Right lobe of liver (tissue), 6 donors: Measurements from ENCODE around the gene RHO. TPM values are rescaled to one million over a fixed set of nuclear protein-coding genes. Genes with fewer than 3 reads are reported as not detected.
"Not testable (repeated sequence)": the region's sequence is repeated elsewhere in the genome, so short reads cannot be mapped to it uniquely, and the experiment has no call there.

ENCODE experiments used
- ATAC-seq, 4 donors: fragments of 200-7000 bp; cut with Tn5 transposase; one replicate each; pipeline ENCODE4 v1.9.1; 2020; ENCODE audit warnings: mild to moderate bottlenecking in 4 of 4, moderate library complexity in 4 of 4
- DNase-seq, 3 donors: peaks; one replicate each; pipeline ENCODE4 v3.0.0-alpha.2; 2020
- H3K27ac ChIP-seq, 3 donors: fragments of 200-600 bp; one replicate each; pipeline ENCODE4 v1.8.0; 2022
- H3K27me3 ChIP-seq, 2 donors: fragments of 200-600 bp; one replicate each; pipeline ENCODE4 v1.8.0; 2022
- H3K36me3 ChIP-seq, 4 donors: fragments of 200-600 bp; sonication (generic) in 1 of 4; one replicate each; pipeline versions ENCODE4 v1.5.1 to v1.8.0; 2017 to 2022; ENCODE audit warnings: control low read depth in 1 of 4
- H3K4me1 ChIP-seq, 4 donors: fragments of 200-600 bp; sonication (generic) in 1 of 4; one replicate each; pipeline versions ENCODE4 v1.5.1 to v1.8.0; 2017 to 2022; ENCODE audit warnings: control low read depth in 1 of 4
- H3K4me3 ChIP-seq, 3 donors: fragments of 200-600 bp; one replicate each; pipeline ENCODE4 v1.8.0; 2022
- H3K9me3 ChIP-seq, 4 donors: fragments of 200-600 bp; sonication (generic) in 1 of 4; one replicate each; pipeline versions ENCODE4 v1.5.1 to v1.8.0; 2017 to 2022; ENCODE audit warnings: control low read depth in 1 of 4
- POLR2A ChIP-seq: fragments of 450-650 bp; IDR thresholded peaks from one replicate; pipeline ENCODE4 v1.6.1; 2017; ENCODE audit warnings: antibody characterized with exemption, mild to moderate bottlenecking
- WGBS: methylation state at CpG from one replicate; pipeline ENCODE4 v1.1.6; 2018; ENCODE audit warnings: low coverage, low lambda C conversion rate; ENCODE audit not compliant: insufficient coverage; ENCODE audit errors: missing lambda C conversion rate; 5-methylcytosine and 5-hydroxymethylcytosine counted together
- intact Hi-C, 2 donors: fragments of 100-400 bp; cut with DNase I; formaldehyde crosslinking; loops; one replicate each; pipeline versions ENCODE4 v1.11.2 to v1.14.1; 2022
- total RNA-seq, 6 experiments: library from RNA; depleted of rRNA in 2 of 6; stranded (reverse); fragments of >200 nt in 2 of 6; fragmentation: NEBNext Ultra II Directional in 3 of 6; extraction: Animal tissue kit (Norgen Biotek cat#: 25700) in 3 of 6; gene quantifications; one replicate each; pipeline versions ENCODE4 v1.1.0 to v1.2.4, GENCODE V29; 2016 to 2023
- TF ChIP-seq, protein P1 (sequence below), 4 donors: fragments of 200-600 bp in 3 of 4; fragments of 450-650 bp in 1 of 4; IDR thresholded peaks; one replicate each; pipeline versions ENCODE4 v1.5.1 to v1.8.0; 2016 to 2022; ENCODE audit warnings: antibody characterized with exemption in 4 of 4, mild to moderate bottlenecking in 2 of 4
- donor health status: DM: no; HTN: yes; CAD: no.
- donor health status: DM: no; HTN: no; CAD: no.
- donor health status: DM: no; HTN: no; CAD: no.
- donor health status: DM: no; HTN: yes; CAD: no.
- donor health status: DM: no; HTN: yes; CAD: no.

RHO gene
- total RNA-seq, 6 experiments from 2014 or later, result not detected

DNA sequence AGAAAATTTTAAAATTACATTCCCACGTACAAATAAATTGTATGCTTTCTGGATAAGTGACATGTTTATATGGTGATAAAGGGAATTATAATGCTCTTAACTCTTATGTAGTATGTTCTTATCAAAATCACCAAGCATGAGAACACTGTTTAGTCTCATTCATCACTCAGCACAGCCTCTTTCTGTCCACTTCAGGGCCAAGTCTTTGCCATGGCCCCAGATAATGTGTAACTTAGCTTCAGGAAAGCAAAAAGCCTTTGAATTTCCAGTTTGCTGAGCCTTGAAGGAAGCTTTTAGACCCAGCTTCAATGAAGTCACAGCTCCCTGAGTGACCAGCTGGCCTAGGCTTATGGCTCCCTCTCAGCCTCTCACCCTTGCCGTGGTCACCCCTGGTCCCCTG is 30.6 kb upstream of the RHO start:
- Histone ChIP-seq H3K27ac (peak overlapping the region; percentile 15 to 73 (median 40)), H3K4me1 (peaks cover 0 to 27% (median 10%) of the 10 kb centered on the region in 4 donors)
- intact Hi-C loops, result loop anchor here in 1 of 2 donors (10.0 kb wide), 1 partner anchor 327 kb away; no protein-coding TSS in a partner anchor
- not testable (repeated sequence) for ATAC-seq, H3K27me3 ChIP-seq, H3K36me3 ChIP-seq, DNase-seq, H3K4me3 ChIP-seq, H3K9me3 ChIP-seq
- WGBS, result 91% methylated on average over 1 of the region's 2 CpGs

DNA sequence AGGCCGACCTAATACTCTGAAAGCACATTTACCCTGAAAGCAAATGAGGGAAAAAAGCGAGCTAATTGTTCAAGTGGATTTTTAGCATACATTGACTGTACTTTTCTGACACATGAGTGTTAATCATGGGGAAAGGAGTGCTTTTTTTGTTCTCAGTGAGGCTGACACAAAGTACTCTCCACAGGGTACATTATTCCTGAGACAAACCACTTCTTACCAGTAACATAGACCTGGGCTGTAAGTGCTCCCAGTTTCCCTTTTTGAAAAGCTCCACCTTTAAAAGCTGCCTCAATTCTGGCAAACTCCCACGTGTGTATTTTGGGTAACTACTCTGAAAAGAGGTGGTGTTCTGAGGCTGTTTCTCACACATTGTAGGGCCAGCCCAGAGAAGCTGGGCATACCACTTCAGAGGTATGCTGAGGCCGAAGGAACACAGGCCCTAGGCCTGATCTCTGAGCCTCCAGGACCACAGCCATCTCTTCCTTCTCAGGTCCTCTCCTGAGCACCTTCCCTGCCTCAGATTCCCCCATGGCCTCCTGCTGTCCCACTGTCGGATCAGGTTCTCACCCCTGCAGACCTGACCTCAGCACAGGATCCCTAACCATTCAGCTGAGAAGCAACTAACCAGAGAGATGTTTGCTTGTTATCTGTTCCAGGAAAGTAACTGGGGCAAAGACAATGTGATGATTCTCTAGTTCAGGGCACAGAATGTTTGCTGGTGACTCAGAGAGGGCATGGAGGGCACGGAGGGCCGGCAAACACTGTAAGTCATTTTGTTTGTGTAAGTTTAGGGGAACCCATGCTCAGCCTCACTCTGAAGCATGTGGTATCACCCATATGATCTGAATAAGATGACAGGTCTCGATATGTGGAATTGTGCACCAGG is 29.6 kb upstream of the RHO start:
- H3K27ac ChIP-seq, result peak overlapping the region; percentile 54 to 78 (median 73)
- not testable (repeated sequence) for H3K4me3 ChIP-seq, H3K9me3 ChIP-seq, H3K27me3 ChIP-seq, DNase-seq, H3K36me3 ChIP-seq
- WGBS, result 63% methylated on average over 6 of the region's 8 CpGs
- peak; percentile 47 to 78 (median 73) for ATAC-seq
- H3K4me1 ChIP-seq, result peaks cover 0 to 27% (median 10%) of the 10 kb centered on the region in 4 donors
- intact Hi-C loops, result loop anchor here in 1 of 2 donors (10.0 kb wide), 1 partner anchor 326 kb away; no protein-coding TSS in a partner anchor

DNA sequence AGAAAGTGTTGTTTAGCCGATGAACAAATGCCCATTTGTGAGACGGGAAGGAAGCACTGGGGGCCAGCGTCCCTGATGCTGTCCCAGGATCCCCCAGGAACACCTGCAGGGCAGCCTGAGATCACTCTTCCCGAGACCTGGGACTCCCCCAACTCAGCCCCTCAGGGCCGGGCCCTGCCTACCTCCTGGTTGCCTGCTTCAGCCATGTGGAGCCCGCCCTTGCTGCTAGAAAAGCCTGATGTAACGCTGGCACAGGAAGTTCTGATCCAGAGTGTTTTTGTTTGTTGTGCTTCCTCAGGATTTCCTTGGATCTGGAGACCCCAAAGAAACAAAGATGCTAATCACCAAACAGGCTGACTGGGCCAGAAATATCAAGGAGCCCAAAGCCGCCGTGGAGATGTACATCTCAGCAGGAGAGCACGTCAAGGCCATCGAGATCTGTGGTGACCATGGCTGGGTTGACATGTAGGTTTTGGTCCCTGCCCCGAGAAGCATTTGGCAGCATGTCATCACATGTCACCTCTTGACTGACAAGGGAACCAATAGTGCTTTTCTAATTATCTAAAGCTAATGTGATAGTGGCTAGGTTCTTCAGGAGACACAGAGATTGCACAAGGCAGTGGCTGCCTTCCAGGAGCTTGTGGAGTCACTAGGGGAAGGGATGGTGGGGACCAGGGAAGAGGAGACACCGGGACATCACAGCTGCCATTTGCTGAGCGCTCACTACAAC is 28.7 kb upstream of the RHO start:
- not testable (repeated sequence) for H3K9me3 ChIP-seq, H3K27me3 ChIP-seq, H3K4me3 ChIP-seq, H3K36me3 ChIP-seq
- 89% methylated on average over 6 of the region's 14 CpGs for WGBS
- DNase-seq, result peak; percentile 59 to 75 (median 66)
- Histone ChIP-seq H3K27ac (peak overlapping the region; percentile 54 to 78 (median 73)), H3K4me1 (peaks cover 0 to 27% (median 10%) of the 10 kb centered on the region in 4 donors)
- intact Hi-C loops, result loop anchor here in 1 of 2 donors (10.0 kb wide), 1 partner anchor 325 kb away; no protein-coding TSS in a partner anchor
- ATAC-seq, result peak; percentile 30 to 60 (median 53)

DNA sequence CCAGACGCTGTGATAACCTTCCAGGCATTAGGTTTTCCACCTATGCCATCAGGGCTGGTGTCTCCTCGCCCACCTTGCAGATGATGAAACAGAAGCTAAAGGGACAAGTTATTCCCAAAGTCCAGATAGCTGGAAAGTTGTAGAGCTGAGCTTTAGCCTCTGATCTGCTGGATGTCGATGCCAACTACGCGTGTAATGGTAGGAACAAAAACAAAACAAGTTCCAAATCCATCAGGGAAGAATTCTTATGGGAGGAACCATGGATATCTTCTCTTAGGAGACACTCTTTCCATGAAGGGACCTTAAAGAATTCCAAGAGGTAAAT is 28.1 kb upstream of the RHO start:
- no peak for DNase-seq

DNA sequence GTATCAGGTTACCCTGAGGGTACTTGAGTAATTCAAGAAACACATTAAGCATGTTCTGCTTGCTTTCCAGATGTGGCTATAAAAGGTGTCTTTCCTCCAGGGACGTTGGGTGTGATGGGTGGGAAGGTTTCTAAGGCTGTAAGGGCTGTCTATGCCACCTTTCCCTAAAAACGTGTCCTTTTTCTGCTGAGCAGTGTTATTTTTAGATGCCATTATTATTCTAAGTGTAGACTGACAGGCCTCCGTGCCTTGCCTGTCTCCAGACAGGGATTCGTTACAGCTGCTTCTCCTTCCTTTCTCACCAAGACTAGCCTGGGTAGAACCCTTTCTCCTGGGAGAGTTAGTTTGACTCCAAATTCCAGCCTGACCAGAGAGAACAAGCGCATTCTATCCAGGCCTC is 26.8 kb upstream of the RHO start:
- Histone ChIP-seq H3K9me3 (no peaks in the 10 kb centered on the region), H3K4me1 (peaks cover 0 to 27% (median 10%) of the 10 kb centered on the region in 4 donors), H3K4me3 (no peak overlapping the region), H3K36me3 (peaks cover 0 to 9% (median 1%) of the 10 kb centered on the region in 4 donors), H3K27me3 (no peaks in the 10 kb centered on the region), H3K27ac (no peak overlapping the region)
- ATAC-seq, result no peak
- WGBS, result 85% methylated on average over 4 of the region's 5 CpGs
- no peak for DNase-seq
- intact Hi-C loops, result no loop called here
- TF ChIP-seq POLR2A, result no peak
- TF ChIP-seq, protein P1, sequence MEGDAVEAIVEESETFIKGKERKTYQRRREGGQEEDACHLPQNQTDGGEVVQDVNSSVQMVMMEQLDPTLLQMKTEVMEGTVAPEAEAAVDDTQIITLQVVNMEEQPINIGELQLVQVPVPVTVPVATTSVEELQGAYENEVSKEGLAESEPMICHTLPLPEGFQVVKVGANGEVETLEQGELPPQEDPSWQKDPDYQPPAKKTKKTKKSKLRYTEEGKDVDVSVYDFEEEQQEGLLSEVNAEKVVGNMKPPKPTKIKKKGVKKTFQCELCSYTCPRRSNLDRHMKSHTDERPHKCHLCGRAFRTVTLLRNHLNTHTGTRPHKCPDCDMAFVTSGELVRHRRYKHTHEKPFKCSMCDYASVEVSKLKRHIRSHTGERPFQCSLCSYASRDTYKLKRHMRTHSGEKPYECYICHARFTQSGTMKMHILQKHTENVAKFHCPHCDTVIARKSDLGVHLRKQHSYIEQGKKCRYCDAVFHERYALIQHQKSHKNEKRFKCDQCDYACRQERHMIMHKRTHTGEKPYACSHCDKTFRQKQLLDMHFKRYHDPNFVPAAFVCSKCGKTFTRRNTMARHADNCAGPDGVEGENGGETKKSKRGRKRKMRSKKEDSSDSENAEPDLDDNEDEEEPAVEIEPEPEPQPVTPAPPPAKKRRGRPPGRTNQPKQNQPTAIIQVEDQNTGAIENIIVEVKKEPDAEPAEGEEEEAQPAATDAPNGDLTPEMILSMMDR (IDR thresholded peaks at IDR 0.05), result no peak

More for the DNA sequence above, 28.1 kb upstream of the RHO start:
- ATAC-seq, result peak; percentile 20 to 63 (median 38)
- TF ChIP-seq, protein P1 (IDR thresholded peaks at IDR 0.05), result no peak
- TF ChIP-seq POLR2A, result no peak
- H3K4me1 ChIP-seq, result peaks cover 0 to 27% (median 10%) of the 10 kb centered on the region in 4 donors
- H3K4me3 ChIP-seq, result no peak overlapping the region
- peak overlapping the region; percentile 30 to 73 (median 45) for H3K27ac ChIP-seq
- H3K27me3 ChIP-seq, result no peaks in the 10 kb centered on the region
- intact Hi-C loops, result no loop called here
- WGBS, result 41% methylated on average over 4 of the region's 5 CpGs
- H3K9me3 ChIP-seq, result no peaks in the 10 kb centered on the region
- H3K36me3 ChIP-seq, result peaks cover 0 to 3% (median 0%) of the 10 kb centered on the region in 4 donors
